ENCODE results near the gene IL17RE.

DNA sequence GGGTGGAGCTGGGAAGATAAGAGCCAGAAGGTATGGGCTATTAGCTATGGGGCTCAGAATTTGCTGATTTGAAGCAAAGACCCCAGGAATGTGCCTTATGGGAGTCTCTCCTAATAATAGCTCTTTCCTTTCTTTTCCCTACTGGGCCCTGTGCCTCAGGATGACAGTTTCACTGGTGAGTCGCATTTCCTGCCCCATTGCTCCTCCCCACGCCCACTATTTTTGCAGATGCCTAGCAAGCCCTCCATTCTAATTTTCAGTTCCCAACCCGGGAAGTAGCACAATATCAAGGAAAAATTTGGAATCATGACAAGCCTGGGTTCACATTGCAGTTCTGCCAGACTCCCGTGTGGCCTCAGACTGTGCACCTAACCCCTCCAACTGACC, 583 bp downstream of the IL17RE start:
- TF ChIP-seq, protein P1, sequence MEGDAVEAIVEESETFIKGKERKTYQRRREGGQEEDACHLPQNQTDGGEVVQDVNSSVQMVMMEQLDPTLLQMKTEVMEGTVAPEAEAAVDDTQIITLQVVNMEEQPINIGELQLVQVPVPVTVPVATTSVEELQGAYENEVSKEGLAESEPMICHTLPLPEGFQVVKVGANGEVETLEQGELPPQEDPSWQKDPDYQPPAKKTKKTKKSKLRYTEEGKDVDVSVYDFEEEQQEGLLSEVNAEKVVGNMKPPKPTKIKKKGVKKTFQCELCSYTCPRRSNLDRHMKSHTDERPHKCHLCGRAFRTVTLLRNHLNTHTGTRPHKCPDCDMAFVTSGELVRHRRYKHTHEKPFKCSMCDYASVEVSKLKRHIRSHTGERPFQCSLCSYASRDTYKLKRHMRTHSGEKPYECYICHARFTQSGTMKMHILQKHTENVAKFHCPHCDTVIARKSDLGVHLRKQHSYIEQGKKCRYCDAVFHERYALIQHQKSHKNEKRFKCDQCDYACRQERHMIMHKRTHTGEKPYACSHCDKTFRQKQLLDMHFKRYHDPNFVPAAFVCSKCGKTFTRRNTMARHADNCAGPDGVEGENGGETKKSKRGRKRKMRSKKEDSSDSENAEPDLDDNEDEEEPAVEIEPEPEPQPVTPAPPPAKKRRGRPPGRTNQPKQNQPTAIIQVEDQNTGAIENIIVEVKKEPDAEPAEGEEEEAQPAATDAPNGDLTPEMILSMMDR (IDR thresholded peaks at IDR 0.05): no peak
- TF ChIP-seq POLR2A (IDR thresholded peaks at IDR 0.05): no peak

All from lower leg skin (tissue), 3 donors.